GM12891 (cell line): ENCODE measurements around the gene TGFA.

ENCODE experiments used
- DNase-seq: peaks from one replicate; pipeline ENCODE4 v3.0.0; 2011; ENCODE audit warnings: low spot score; ENCODE audit not compliant: insufficient read length
- FAIRE-seq: peaks from 2 replicates; lab custom pipeline; 2011; peaks lifted over from hg19 to GRCh38; lab: Jason Lieb, UNC
- PAX5 ChIP-seq: IDR thresholded peaks from 2 replicates; pipeline ENCODE4 v1.6.1; 2011; ENCODE audit warnings: low read length, moderate library complexity, mild to moderate bottlenecking; ENCODE audit not compliant: insufficient read depth, severe bottlenecking
- POLR2A ChIP-seq: IDR thresholded peaks from 2 replicates; pipeline ENCODE4 v1.6.1; 2011; ENCODE audit warnings: low read depth, low read length, control low read depth
- POLR2AphosphoS5 ChIP-seq: IDR thresholded peaks from 2 replicates; pipeline ENCODE4 v1.6.1; 2011; ENCODE audit warnings: low read depth, low read length, control low read depth
- POU2F2 ChIP-seq: IDR thresholded peaks from 2 replicates; pipeline ENCODE4 v1.6.1; 2011; ENCODE audit warnings: low read depth, mild to moderate bottlenecking, control low read depth, low read length, moderate library complexity
- SPI1 ChIP-seq: IDR thresholded peaks from 2 replicates; pipeline ENCODE4 v1.6.1; 2011; ENCODE audit warnings: low read depth, low read length, control low read depth
- TAF1 ChIP-seq: IDR thresholded peaks from 2 replicates; pipeline ENCODE4 v1.6.1; 2011; ENCODE audit warnings: low read depth, low read length, control low read depth

Gene TGFA

DNA sequence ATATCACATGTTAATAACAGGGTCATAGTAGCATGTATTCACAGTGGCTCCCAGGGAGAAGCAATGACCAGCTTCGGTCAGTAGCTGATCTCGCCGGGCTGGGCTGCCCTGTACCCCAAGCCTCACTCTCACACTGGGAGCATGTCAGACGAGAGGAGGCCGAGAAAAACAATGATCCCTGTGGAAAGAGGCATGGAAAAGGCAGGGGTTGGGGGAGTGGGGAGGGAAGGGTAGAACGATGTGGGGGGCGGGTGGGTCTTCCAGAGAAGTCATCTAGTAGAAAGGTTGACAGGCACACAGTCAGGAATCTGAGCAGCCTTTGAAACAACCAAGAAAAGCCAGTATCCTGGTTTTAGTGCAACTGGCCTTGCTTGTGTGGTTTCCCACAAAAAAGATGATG, 25.4 kb downstream of the TGFA start:
- FAIRE-seq: no peak
- TF ChIP-seq POLR2AphosphoS5 (no peak), POU2F2 (no peak), PAX5 (no peak), SPI1 (no peak), POLR2A (no peak), TAF1 (no peak)

GRCh38 chr2:70527447-70528080, 26.1 kb downstream of the TGFA start:
- TF ChIP-seq TAF1: no peak
- TF ChIP-seq POLR2A: no peak
- FAIRE-seq: no peak
- DNase-seq: no peak

More for the DNA sequence above, 25.4 kb downstream of the TGFA start:
- no peak for DNase-seq

GRCh38 chr2:70526126-70526525, 27.5 kb downstream of the TGFA start:
- no peak for DNase-seq
- no peak for FAIRE-seq
- TF ChIP-seq SPI1 (no peak), POLR2A (no peak), PAX5 (no peak), POU2F2 (no peak), POLR2AphosphoS5 (no peak), TAF1 (no peak)

DNA sequence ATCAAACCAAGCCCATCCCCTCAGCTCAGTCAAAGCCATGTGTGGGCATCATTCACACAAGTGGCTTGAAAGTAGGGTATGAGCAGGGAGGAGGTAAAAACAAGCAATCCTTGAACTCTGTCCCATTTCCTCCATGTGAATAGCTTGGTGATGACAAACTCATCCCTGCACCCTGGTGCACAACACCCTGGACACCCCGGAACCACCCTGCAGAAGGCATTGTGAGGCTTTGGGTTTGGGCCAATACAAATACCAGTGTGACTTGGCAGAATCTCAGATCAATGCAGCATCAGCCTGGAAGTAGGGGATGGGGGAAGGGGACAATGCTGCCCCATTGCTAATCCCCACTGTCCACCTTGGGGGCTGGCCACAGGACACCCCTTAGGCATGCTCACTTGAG, 28.6 kb downstream of the TGFA start:
- FAIRE-seq (no peak), DNase-seq (no peak)

GRCh38 chr2:70523996-70524965, 29.3 kb downstream of the TGFA start:
- no peak for TF ChIP-seq SPI1
- FAIRE-seq (no peak), DNase-seq (no peak)

More for the DNA sequence above, 28.6 kb downstream of the TGFA start:
- TF ChIP-seq SPI1 (no peak), POU2F2 (no peak), PAX5 (no peak), POLR2A (no peak), POLR2AphosphoS5 (no peak), TAF1 (no peak)

DNA sequence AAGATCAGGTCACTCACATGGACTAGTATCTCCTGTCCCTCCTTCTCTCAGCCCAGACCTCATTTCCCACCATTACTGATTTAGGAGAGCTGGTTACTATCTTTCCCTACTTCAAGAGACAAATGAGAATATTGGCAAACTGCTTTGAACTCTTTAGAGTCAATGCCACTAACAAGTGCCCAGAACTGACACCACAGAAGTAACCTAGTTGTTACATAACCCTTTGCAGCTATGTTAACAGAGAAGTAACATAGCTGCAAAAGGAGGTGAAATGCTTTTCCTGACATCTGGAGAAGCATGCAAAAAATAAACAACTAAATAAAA, 30.0 kb downstream of the TGFA start:
- TF ChIP-seq SPI1: no peak
- TF ChIP-seq POLR2AphosphoS5: no peak
- TF ChIP-seq POLR2A: no peak
- no peak for TF ChIP-seq TAF1
- no peak for TF ChIP-seq POU2F2
- no peak for TF ChIP-seq PAX5
- DNase-seq (no peak), FAIRE-seq (no peak)

- DNase-seq: no peak
- TF ChIP-seq POLR2A (no peak), PAX5 (no peak)
- no peak for FAIRE-seq
These were observed 31.0 kb downstream of the TGFA start for GRCh38 chr2:70522627-70523026.

GRCh38 chr2:70520825-70521224, 32.8 kb downstream of the TGFA start:
- DNase-seq: no peak
- TF ChIP-seq POLR2AphosphoS5 (no peak), TAF1 (no peak)
- FAIRE-seq: no peak

DNA sequence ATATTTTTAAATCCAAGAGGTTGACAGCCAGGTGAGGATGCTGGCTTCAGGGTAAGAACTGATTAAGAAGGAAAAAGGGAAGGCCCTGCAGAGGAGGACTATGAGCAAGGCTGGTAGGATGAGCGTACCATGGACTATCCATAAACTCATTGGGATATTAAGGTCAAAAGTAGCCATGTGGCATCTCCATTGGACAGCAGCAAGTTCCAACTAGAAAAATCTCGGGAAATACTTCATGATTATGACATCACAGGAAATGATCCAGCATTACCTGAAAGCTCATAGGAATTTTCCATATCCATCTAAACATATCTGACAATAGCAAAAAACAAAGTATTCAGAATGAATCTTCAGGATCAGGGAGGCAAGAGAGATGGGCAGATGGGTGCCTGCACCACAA, 34.2 kb downstream of the TGFA start:
- no peak for TF ChIP-seq POU2F2
- TF ChIP-seq PAX5: no peak
- TF ChIP-seq TAF1: no peak
- no peak for TF ChIP-seq SPI1
- no peak for TF ChIP-seq POLR2AphosphoS5
- TF ChIP-seq POLR2A: no peak
- no peak for DNase-seq
- no peak for FAIRE-seq

GRCh38 chr2:70518557-70518956, 35.1 kb downstream of the TGFA start:
- FAIRE-seq (no peak), DNase-seq (no peak)
- TF ChIP-seq PAX5 (no peak), POU2F2 (no peak), POLR2A (no peak), SPI1 (no peak), TAF1 (no peak), POLR2AphosphoS5 (no peak)

- TF ChIP-seq POU2F2 (no peak), TAF1 (no peak), PAX5 (no peak), POLR2AphosphoS5 (no peak), POLR2A (no peak), SPI1 (no peak)
These were observed 35.8 kb downstream of the TGFA start for GRCh38 chr2:70517804-70518203.

More at GRCh38 chr2:70517804-70518203, 35.8 kb downstream of the TGFA start:
- FAIRE-seq (no peak), DNase-seq (no peak)
